ENCODE data around the gene PHF21A. TPM values are rescaled to one million over a fixed set of nuclear protein-coding genes. Genes with fewer than 3 reads are reported as not detected.

The PHF21A gene
- total and polyA plus RNA-seq, 2 of the 8 experiments (the other 6 are each of a cell fraction or from before 2014, with no cell fraction given) = 17.6 to 40.3 TPM

DNA sequence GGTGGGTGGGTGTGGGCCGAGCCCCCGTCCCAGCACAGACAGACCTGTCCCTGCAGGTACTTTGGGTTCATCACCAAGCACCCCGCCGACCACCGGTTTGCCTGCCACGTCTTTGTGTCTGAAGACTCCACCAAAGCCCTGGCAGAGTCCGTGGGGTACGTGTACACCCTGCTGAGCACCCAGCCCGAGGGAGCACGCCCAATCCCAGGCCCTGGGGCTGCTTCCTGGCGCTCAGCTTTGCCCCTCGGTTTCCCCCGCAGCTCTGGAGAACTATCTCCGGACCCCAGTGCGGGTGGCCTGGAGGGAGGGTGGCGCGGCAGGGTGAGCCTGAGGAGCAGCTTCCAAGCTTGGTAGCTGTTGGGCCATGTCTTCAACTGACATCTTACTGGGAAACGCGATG, 216.2 kb downstream of the PHF21A start:
- no peak overlapping the region for H4K5ac ChIP-seq (ENCODE audit: insufficient read length, low read depth, low read length)
- ChIA-PET CTCF (ENCODE audit: partially characterized antibody) (interaction anchor here (1.0 to 1.2 kb wide), 3 partner anchors 29 to 101 kb away, joined by 3 to 4 read pairs (median 4); no protein-coding TSS in a partner anchor), POLR2A (ENCODE audit: partially characterized antibody) (interaction anchor here (1.0 to 6.2 kb wide), 5 partner anchors 11 to 43 kb away, joined by 4 to 36 read pairs (median 5); partner anchors contain the start of genes LARGE2 and PEX16)
- TF ChIP-seq CHD2 (IDR thresholded peaks at IDR 0.05; ENCODE audit: low read length) (no peak), MAFK (IDR thresholded peaks at IDR 0.05; ENCODE audit: low read depth, low read length) (no peak), SP1 (IDR thresholded peaks at IDR 0.05; ENCODE audit: low read depth, low read length) (no peak), GABPA (IDR thresholded peaks at IDR 0.05; ENCODE audit: borderline replicate concordance, insufficient read depth, low read length) (no peak), TAF7 (optimal IDR thresholded peaks at IDR 0.05; ENCODE audit: borderline replicate concordance, low read depth, low read length) (no peak), SUZ12 (IDR thresholded peaks at IDR 0.05; ENCODE audit: low read length) (no peak), CHD1 (IDR thresholded peaks at IDR 0.05; ENCODE audit: low read depth, low read length) (no peak), CTBP2 (IDR thresholded peaks at IDR 0.05; ENCODE audit: borderline replicate concordance, insufficient read depth, insufficient read length, low read length) (no peak), TAF1 (IDR thresholded peaks at IDR 0.05; ENCODE audit: low read depth, low read length) (no peak), SP4 (IDR thresholded peaks at IDR 0.05; ENCODE audit: low read length) (no peak), NRF1 (IDR thresholded peaks at IDR 0.05; ENCODE audit: low read depth, low read length) (no peak)
- TF ChIP-seq, protein P1, sequence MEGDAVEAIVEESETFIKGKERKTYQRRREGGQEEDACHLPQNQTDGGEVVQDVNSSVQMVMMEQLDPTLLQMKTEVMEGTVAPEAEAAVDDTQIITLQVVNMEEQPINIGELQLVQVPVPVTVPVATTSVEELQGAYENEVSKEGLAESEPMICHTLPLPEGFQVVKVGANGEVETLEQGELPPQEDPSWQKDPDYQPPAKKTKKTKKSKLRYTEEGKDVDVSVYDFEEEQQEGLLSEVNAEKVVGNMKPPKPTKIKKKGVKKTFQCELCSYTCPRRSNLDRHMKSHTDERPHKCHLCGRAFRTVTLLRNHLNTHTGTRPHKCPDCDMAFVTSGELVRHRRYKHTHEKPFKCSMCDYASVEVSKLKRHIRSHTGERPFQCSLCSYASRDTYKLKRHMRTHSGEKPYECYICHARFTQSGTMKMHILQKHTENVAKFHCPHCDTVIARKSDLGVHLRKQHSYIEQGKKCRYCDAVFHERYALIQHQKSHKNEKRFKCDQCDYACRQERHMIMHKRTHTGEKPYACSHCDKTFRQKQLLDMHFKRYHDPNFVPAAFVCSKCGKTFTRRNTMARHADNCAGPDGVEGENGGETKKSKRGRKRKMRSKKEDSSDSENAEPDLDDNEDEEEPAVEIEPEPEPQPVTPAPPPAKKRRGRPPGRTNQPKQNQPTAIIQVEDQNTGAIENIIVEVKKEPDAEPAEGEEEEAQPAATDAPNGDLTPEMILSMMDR (IDR thresholded peaks at IDR 0.05; ENCODE audit: control extremely low read depth in 1 of 3, insufficient read depth in 1 of 3, low read depth in 1 of 3, low read length in 3 of 3) = no peak

More for the DNA sequence above, 216.2 kb downstream of the PHF21A start:
- Histone ChIP-seq H2BK12ac (ENCODE audit: low read depth, low read length) (no peak overlapping the region), H2BK5ac (ENCODE audit: low read depth, low read length) (no peak overlapping the region), H3K56ac (replicated peaks; ENCODE audit: insufficient read length, low read depth, low read length) (no peak overlapping the region), H3K79me2 (ENCODE audit: control insufficient read depth in 1 of 2, insufficient read depth in 2 of 2, low read length in 2 of 2) (no peaks in the 10 kb centered on the region), H3K4me1 (replicated peaks in 1 of 4; ENCODE audit: control insufficient read depth in 3 of 4, insufficient read depth in 4 of 4, low read length in 3 of 4) (peaks cover 0 to 9% (median 3%) of the 10 kb centered on the region in 4 experiments; a peak in 5 of 7 replicates), H4K91ac (replicated peaks; ENCODE audit: insufficient read length, low read length) (no peak overlapping the region), H3K4me2 (ENCODE audit: insufficient read depth in 1 of 2, low read depth in 2 of 2, low read length in 2 of 2) (no peak overlapping the region), H2BK15ac (ENCODE audit: low read length) (no peak overlapping the region), H4K8ac (ENCODE audit: extremely low read depth, insufficient read depth, low read length) (no peak overlapping the region), H3K23ac (ENCODE audit: insufficient read length) (no peak overlapping the region), H2BK120ac (replicated peaks; ENCODE audit: low read depth, low read length) (no peak overlapping the region), H3K79me1 (ENCODE audit: low read depth, low read length) (peaks cover 2% of the 10 kb centered on the region), H4K20me1 (replicated peaks in 1 of 2; ENCODE audit: control insufficient read depth in 1 of 2, insufficient read depth in 2 of 2, low read length in 2 of 2) (peaks cover 10 to 24% of the 10 kb centered on the region in 2 experiments), H3K9ac (replicated peaks in 1 of 4; ENCODE audit: extremely low read depth in 1 of 4, low read depth in 3 of 4, low read length in 3 of 4) (no peak overlapping the region), H2BK20ac (ENCODE audit: low read length) (no peak overlapping the region), H3K9me3 (ENCODE audit: insufficient read depth in 2 of 2, low read depth in 1 of 2, low read length in 1 of 2) (no peaks in the 10 kb centered on the region), H3K4ac (replicated peaks; ENCODE audit: insufficient read length, low read depth, low read length) (no peak overlapping the region), H3K14ac (ENCODE audit: insufficient read length) (no peak overlapping the region), H2AFZ (ENCODE audit: low read length) (no peak overlapping the region), H3K27me3 (replicated peaks in 1 of 4; ENCODE audit: control insufficient read depth in 3 of 4, extremely low read depth in 1 of 4, insufficient read depth in 3 of 4, low read length in 3 of 4) (peaks cover 0 to 5% (median 2%) of the 10 kb centered on the region in 4 experiments; a peak in 1 of 7 replicates), H3K27ac (ENCODE audit: low read depth, low read length) (no peak overlapping the region), H3K23me2 (ENCODE audit: low read depth, low read length) (peaks cover 8% of the 10 kb centered on the region), H3K36me3 (ENCODE audit: control insufficient read depth in 2 of 4, insufficient read depth in 4 of 4, low read length in 3 of 4) (peaks cover 6 to 23% (median 18%) of the 10 kb centered on the region in 4 experiments; a peak in 6 of 8 replicates), H3K18ac (ENCODE audit: extremely low read depth, low read length) (no peak overlapping the region), H3K4me3 (ENCODE audit: extremely low read depth in 1 of 4, insufficient read depth in 2 of 4, low read depth in 3 of 4, low read length in 4 of 4) (no peak overlapping the region), H2AK5ac (ENCODE audit: low read depth, low read length) (no peak overlapping the region)
- 87% methylated on average over 18 of the region's 19 CpGs; no CpG with 5 or more reads in 1 of the 2 experiments for WGBS, 2 experiments (ENCODE audit: extremely low coverage in 1 of 2, insufficient coverage in 1 of 2, insufficient read length in 1 of 2, insufficient replicate concordance in 2 of 2, low coverage in 1 of 2, low lambda C conversion rate in 2 of 2, missing lambda C conversion rate in 1 of 2)
- FAIRE-seq (no peak), DNase-seq (ENCODE audit: low read depth in 1 of 2, low spot score in 2 of 2) (no peak)
